Measurements from ENCODE around the gene C4orf17. TPM values are rescaled to one million over a fixed set of nuclear protein-coding genes. Genes with fewer than 3 reads are reported as not detected.
"Not testable (repeated sequence)": the region's sequence is repeated elsewhere in the genome, so short reads cannot be mapped to it uniquely, and the experiment has no call there.

C4orf17 gene
- total RNA-seq, 1 donor from 2014 or later = not detected

- ATAC-seq (peak; percentile 72), DNase-seq (no peak)
- intact Hi-C loops (cut with DNase I) = no loop called here
- Histone ChIP-seq H3K4me1 (no peaks in the 10 kb centered on the region), H3K27ac (no peak overlapping the region), H3K9me3 (no peaks in the 10 kb centered on the region), H3K27me3 (no peaks in the 10 kb centered on the region), H3K36me3 (no peaks in the 10 kb centered on the region), H3K4me3 (no peak overlapping the region)
- TF ChIP-seq CTCF (IDR thresholded peaks at IDR 0.05) = no peak
These were observed 7.9 kb downstream of the C4orf17 start for GRCh38 chr4:99518601-99519295.

GRCh38 chr4:99529228-99529627 lies 18.4 kb downstream of the C4orf17 start:
- Histone ChIP-seq H3K4me1 (no peaks in the 10 kb centered on the region), H3K27me3 (no peaks in the 10 kb centered on the region), H3K9me3 (no peaks in the 10 kb centered on the region), H3K4me3 (no peak overlapping the region), H3K36me3 (no peaks in the 10 kb centered on the region), H3K27ac (no peak overlapping the region)
- intact Hi-C loops (cut with DNase I) = no loop called here
- ATAC-seq (no peak), DNase-seq (no peak)
- no peak for TF ChIP-seq CTCF (IDR thresholded peaks at IDR 0.05)

GRCh38 chr4:99529956-99530355 lies 19.1 kb downstream of the C4orf17 start:
- no peak overlapping the region for H3K4me3 ChIP-seq
- DNase-seq (no peak), ATAC-seq (no peak)
- no peaks in the 10 kb centered on the region for H3K4me1 ChIP-seq
- intact Hi-C loops (cut with DNase I) = no loop called here
- no peak for TF ChIP-seq CTCF (IDR thresholded peaks at IDR 0.05)
- no peaks in the 10 kb centered on the region for H3K27me3 ChIP-seq
- H3K9me3 ChIP-seq = no peaks in the 10 kb centered on the region
- H3K27ac ChIP-seq = no peak overlapping the region
- no peaks in the 10 kb centered on the region for H3K36me3 ChIP-seq

GRCh38 chr4:99534699-99535098 lies 23.9 kb downstream of the C4orf17 start:
- DNase-seq; H3K36me3 ChIP-seq; H3K4me3 ChIP-seq; H3K27ac ChIP-seq; H3K27me3 ChIP-seq; H3K4me1 ChIP-seq; ATAC-seq; intact Hi-C loops (cut with DNase I); H3K9me3 ChIP-seq: not testable (repeated sequence)

- no peaks in the 10 kb centered on the region for H3K36me3 ChIP-seq
- H3K4me3 ChIP-seq = no peak overlapping the region
- TF ChIP-seq CTCF (IDR thresholded peaks at IDR 0.05) = no peak
- peak; percentile 21 for ATAC-seq
- DNase-seq = no peak
- no peaks in the 10 kb centered on the region for H3K27me3 ChIP-seq
- no peaks in the 10 kb centered on the region for H3K9me3 ChIP-seq
- no peak overlapping the region for H3K27ac ChIP-seq
- intact Hi-C loops (cut with DNase I) = no loop called here
- no peaks in the 10 kb centered on the region for H3K4me1 ChIP-seq
These were observed 25.4 kb downstream of the C4orf17 start for GRCh38 chr4:99536271-99536670.

- Histone ChIP-seq H3K4me3 (no peak overlapping the region), H3K4me1 (no peaks in the 10 kb centered on the region), H3K36me3 (no peaks in the 10 kb centered on the region), H3K27me3 (no peaks in the 10 kb centered on the region), H3K9me3 (no peaks in the 10 kb centered on the region), H3K27ac (no peak overlapping the region)
- intact Hi-C loops (cut with DNase I) = no loop called here
- DNase-seq (no peak), ATAC-seq (no peak)
- no peak for TF ChIP-seq CTCF (IDR thresholded peaks at IDR 0.05)
These were observed 26.0 kb downstream of the C4orf17 start for GRCh38 chr4:99536848-99537247.
